H1 (cell line): ENCODE measurements around the gene DGKD. TPM values are rescaled to one million over a fixed set of nuclear protein-coding genes. Genes with fewer than 3 reads are reported as not detected.

Experiments
- CHD7 ChIP-seq: fragments of 300-600 bp; sonication (generic); IDR thresholded peaks from 2 replicates; pipeline ENCODE4 v1.7.1; 2012; ENCODE audit warnings: low read length, moderate library complexity, mild to moderate bottlenecking, inconsistent platforms; ENCODE audit not compliant: insufficient replicate concordance
- polyA plus RNA-seq, 7 experiments: library from polyadenylated mRNA; depleted of rRNA in 3 of 7; stranded (reverse) in 5 of 7; unstranded in 2 of 7; fragments of >200 nt in 5 of 7; fragments of 200-250 nt in 2 of 7; gene quantifications; 1 replicate in 5 of 7; 2 replicates in 1 of 7; 4 replicates in 1 of 7; pipeline versions ENCODE4 v1.2.1 to v1.2.3, GENCODE V29; 2011 to 2013; ENCODE audit warnings: missing spikeins in 2 of 7, mixed read lengths in 2 of 7
- total RNA-seq: library from RNA; stranded (reverse); fragmentation: NEBNext Ultra II Directional; extraction: Animal tissue kit (Norgen Biotek cat#: 25700); gene quantifications from 2 replicates; pipeline ENCODE4 v1.2.1, GENCODE V29; 2021

Gene DGKD
- total and polyA plus RNA-seq, 2 of the 8 experiments (the other 6 are each of a cell fraction or from before 2014, with no cell fraction given): 7.7 to 30.9 TPM

- TF ChIP-seq CHD7: no peak
These were observed 69.2 kb downstream of the DGKD start (continued) for GRCh38 chr2:233423552-233423860.
